K562 (cell line): ENCODE results near the gene KRT85.

Experiments used
- CTCF ChIP-seq, 3 experiments: IDR thresholded peaks in 2 of 3; conservative IDR thresholded peaks in 1 of 3; 2 replicates each; pipeline ENCODE4 v1.5.1; 2011 to 2012; ENCODE audit warnings: low read length in 3 of 3, mild to moderate bottlenecking in 3 of 3, control low read depth in 2 of 3, improper control_type of control experiment in 1 of 3, inconsistent platforms in 1 of 3, low read depth in 1 of 3, mixed read lengths in 1 of 3, moderate library complexity in 1 of 3; ENCODE audit not compliant: insufficient read depth in 2 of 3
- GABPA ChIP-seq: fragments of 200-800 bp; sonication (Bioruptor generic); conservative IDR thresholded peaks from 2 replicates; pipeline ENCODE4 v1.6.1; 2016; ENCODE audit warnings: low read depth, missing genetic modification characterization, missing compliant biosample characterization
- MXD1 ChIP-seq: fragments of 250-450 bp; sonication (Bioruptor Pico); IDR thresholded peaks from 2 replicates; pipeline ENCODE4 v1.8.0; 2021; ENCODE audit warnings: borderline replicate concordance, mild to moderate bottlenecking, moderate library complexity; ENCODE audit not compliant: poor library complexity, severe bottlenecking
- NONO ChIP-seq, 2 experiments: fragments of 200-400 bp in 1 of 2; fragments of 450-650 bp in 1 of 2; formaldehyde crosslinking in 1 of 2; IDR thresholded peaks; 2 replicates each; pipeline ENCODE4 v1.6.1; 2017; ENCODE audit warnings: low read depth in 2 of 2, mild to moderate bottlenecking in 2 of 2, moderate library complexity in 2 of 2, low read length in 1 of 2
- POLR2A ChIP-seq: fragments of 450-650 bp; conservative IDR thresholded peaks from 2 replicates; pipeline ENCODE4 v1.6.1; 2016
- RAD21 ChIP-seq, 2 experiments: fragments of 250-450 bp in 1 of 2; fragments of 450-650 bp in 1 of 2; sonication (Bioruptor Pico) in 1 of 2; formaldehyde crosslinking in 1 of 2; IDR thresholded peaks in 1 of 2; conservative IDR thresholded peaks in 1 of 2; 2 replicates each; pipeline versions ENCODE4 v1.4.0 to v1.8.0; 2020 to 2022; ENCODE audit warnings: mild to moderate bottlenecking in 2 of 2, moderate library complexity in 1 of 2
- SMC3 ChIP-seq: conservative IDR thresholded peaks from 2 replicates; pipeline ENCODE4 v1.6.1; 2011; ENCODE audit warnings: low read depth, low read length, improper control_type of control experiment; ENCODE audit not compliant: insufficient read depth
- TBL1XR1 ChIP-seq, 2 experiments: IDR thresholded peaks; 2 replicates each; pipeline ENCODE4 v1.6.1; 2012; ENCODE audit warnings: improper control_type of control experiment in 2 of 2, low read length in 2 of 2, mild to moderate bottlenecking in 1 of 2
- ZNF140 ChIP-seq: fragments of 250-450 bp; sonication (Bioruptor Pico); IDR thresholded peaks from 2 replicates; pipeline ENCODE4 v1.8.0; 2021; ENCODE audit warnings: moderate library complexity, mild to moderate bottlenecking, inconsistent platforms
- TF ChIP-seq, protein P1 (sequence below): sonication (generic); formaldehyde crosslinking; IDR thresholded peaks from 2 replicates; pipeline ENCODE4 v1.5.0; 2020; ENCODE audit warnings: missing genetic modification reagents

DNA sequence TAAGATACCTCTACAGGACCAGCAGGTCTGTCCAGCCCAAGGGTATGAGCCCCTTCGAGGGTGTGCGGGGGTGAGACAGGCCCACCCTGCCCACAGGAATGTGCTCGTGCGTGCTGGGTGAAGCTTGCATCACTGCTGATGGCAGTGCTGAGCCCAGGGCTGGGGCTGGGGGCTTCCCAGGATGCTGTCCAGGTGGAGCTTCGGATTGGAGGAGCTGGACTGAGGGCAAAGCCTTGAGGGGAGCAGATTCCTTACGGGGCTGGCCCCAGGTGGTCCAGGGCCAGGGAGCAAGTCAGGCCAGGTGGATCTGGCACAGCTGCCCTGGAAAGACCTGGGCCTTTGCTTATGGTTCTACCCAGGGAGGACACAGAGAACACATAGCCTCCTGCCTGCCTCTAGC is 2.5 kb upstream of the KRT85 start:
- TF ChIP-seq NONO (IDR thresholded peaks at IDR 0.05; ENCODE audit: low read depth in 2 of 2, low read length in 1 of 2) (no peak), GABPA (tag) (no peak), POLR2A (no peak), MXD1 (CRISPR knock-in tag) (no peak), TBL1XR1 (IDR thresholded peaks at IDR 0.05; ENCODE audit: low read length in 2 of 2) (no peak), CTCF (IDR thresholded peaks at IDR 0.05 in 2 of 3, conservative IDR thresholded peaks at IDR 0.05 in 1 of 3; ENCODE audit: insufficient read depth in 2 of 3, low read depth in 1 of 3, low read length in 3 of 3) (no peak), RAD21 (CRISPR knock-in tag; conservative IDR thresholded peaks at IDR 0.05 in 1 of 2, IDR thresholded peaks at IDR 0.05 in 1 of 2) (no peak), ZNF140 (CRISPR knock-in tag) (no peak), SMC3 (no peak)
- TF ChIP-seq, protein P1, sequence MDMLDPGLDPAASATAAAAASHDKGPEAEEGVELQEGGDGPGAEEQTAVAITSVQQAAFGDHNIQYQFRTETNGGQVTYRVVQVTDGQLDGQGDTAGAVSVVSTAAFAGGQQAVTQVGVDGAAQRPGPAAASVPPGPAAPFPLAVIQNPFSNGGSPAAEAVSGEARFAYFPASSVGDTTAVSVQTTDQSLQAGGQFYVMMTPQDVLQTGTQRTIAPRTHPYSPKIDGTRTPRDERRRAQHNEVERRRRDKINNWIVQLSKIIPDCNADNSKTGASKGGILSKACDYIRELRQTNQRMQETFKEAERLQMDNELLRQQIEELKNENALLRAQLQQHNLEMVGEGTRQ, result no peak
